Fibroblast of mammary gland (primary cell): ENCODE results near the gene AMIGO3.
A peak's percentile ranks its signal among the peaks of the same experiment; 100 is the strongest.

Source experiments
- DNase-seq: peaks from one replicate; pipeline ENCODE4 v3.0.0-alpha.2; 2010; ENCODE audit warnings: low read depth
- H3K4me3 ChIP-seq: 2 replicates; pipeline ENCODE4 v1.5.1; 2011; ENCODE audit warnings: low read depth, mild to moderate bottlenecking, low read length, moderate library complexity; ENCODE audit not compliant: control insufficient read depth
- TF ChIP-seq, protein P1 (sequence below): conservative IDR thresholded peaks from 2 replicates; pipeline ENCODE4 v1.5.1; 2011; ENCODE audit warnings: low read depth, low read length, inconsistent platforms; ENCODE audit not compliant: control insufficient read depth, insufficient read depth

Gene AMIGO3

DNA sequence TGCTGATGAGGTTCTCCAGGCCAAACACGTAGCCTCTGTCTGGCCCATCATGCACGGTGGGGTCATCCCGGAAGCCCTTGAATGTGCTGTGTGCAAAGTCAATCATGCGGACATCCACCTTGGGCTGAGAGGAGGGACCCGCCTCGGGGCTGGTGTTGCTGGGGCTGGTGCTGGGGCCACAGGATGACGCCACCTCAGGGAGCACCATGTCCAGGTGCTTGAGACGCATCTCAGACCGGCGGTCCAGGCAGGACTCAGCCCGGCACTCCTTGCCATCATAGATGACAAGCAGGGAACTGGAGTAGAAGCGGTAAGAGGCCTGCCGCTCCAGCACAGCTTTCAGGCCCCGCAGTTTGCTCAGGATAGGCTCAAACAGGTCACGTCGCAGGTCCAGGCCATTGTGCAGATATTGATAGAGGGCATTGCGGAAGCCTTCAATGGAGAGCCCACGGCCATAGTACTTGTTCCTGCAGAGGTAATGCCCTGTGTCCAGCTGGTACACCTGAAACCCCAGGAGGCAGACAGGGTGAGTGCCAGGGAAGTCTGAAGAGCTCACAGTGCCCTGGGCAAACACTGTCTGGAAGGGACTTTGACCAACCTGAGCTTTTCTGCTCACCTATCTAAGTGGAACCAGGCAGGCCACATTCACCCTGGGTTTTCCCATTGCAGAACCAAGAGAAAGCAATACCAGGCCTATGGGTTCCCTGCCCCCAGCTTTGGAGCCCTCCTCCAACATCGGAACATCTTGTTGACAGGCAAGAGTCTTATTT is 7.9 kb upstream of the AMIGO3 start:
- TF ChIP-seq, protein P1, sequence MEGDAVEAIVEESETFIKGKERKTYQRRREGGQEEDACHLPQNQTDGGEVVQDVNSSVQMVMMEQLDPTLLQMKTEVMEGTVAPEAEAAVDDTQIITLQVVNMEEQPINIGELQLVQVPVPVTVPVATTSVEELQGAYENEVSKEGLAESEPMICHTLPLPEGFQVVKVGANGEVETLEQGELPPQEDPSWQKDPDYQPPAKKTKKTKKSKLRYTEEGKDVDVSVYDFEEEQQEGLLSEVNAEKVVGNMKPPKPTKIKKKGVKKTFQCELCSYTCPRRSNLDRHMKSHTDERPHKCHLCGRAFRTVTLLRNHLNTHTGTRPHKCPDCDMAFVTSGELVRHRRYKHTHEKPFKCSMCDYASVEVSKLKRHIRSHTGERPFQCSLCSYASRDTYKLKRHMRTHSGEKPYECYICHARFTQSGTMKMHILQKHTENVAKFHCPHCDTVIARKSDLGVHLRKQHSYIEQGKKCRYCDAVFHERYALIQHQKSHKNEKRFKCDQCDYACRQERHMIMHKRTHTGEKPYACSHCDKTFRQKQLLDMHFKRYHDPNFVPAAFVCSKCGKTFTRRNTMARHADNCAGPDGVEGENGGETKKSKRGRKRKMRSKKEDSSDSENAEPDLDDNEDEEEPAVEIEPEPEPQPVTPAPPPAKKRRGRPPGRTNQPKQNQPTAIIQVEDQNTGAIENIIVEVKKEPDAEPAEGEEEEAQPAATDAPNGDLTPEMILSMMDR, result no peak
- H3K4me3 ChIP-seq, result no peak overlapping the region

GRCh38 chr3:49725906-49726681 is 6.6 kb upstream of the AMIGO3 start:
- TF ChIP-seq, protein P1, result no peak
- H3K4me3 ChIP-seq, result no peak overlapping the region
- DNase-seq, result no peak

More for the DNA sequence above, 7.9 kb upstream of the AMIGO3 start:
- no peak for DNase-seq

GRCh38 chr3:49724586-49724985 is 5.1 kb upstream of the AMIGO3 start:
- H3K4me3 ChIP-seq, result peak overlapping the region; percentile 61
- peak; percentile 39 for DNase-seq
- TF ChIP-seq, protein P1, result no peak

DNA sequence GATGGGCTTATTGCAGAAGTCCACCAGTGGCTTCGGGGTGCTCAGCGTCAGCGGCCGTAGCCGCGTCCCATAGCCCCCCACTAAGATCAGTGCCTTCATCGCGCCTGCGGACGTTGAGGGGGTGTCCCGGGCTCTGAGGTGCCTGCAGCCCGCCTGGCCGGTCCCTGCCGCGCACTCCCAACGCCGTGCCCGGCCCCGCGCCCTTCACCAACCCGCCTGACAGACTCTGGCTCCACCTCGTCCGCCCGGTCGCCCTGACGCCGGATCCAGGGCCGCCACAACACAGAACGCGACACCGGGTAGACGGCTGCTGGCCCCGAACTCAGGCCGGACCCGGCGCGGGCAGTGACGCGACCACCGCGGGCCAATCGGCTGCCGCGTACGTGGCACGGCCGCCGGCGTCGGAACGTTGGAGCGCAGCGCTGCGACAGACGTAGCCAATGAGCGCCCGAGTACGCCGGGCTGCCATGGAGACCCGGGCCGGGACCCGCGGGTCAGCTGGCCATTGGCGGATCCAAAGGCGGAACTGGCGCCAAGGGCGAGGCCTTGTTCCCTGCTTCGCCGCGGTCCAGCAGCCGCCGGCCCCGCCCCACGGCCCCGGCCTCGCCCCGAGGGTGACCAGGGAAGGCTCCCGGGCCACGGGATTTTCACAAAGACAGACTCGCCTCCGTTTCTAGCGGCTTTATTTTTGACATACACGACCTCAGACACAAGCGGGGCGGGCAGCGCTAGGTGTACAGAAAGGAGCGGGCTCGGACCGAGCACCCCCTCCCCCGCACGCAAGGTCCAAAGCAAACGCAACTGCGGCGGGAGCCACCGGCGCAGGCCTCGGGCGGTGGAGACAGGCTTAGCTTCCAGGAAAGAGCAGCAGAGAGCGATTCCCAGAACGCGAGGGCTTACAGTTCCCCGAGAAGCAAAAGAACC is 4.4 kb upstream of the AMIGO3 start, which contains the start of gene GMPPB:
Gene GMPPB, minus strand, starts transcription at position 324 of the 924 bp plus-strand sequence. Its CDS starts 225 bp downstream, at position 99.
- peak within 1 kb of the TSS; percentile 99 for H3K4me3 ChIP-seq
- peak; percentile 96 for DNase-seq
- TF ChIP-seq, protein P1, result no peak

DNA sequence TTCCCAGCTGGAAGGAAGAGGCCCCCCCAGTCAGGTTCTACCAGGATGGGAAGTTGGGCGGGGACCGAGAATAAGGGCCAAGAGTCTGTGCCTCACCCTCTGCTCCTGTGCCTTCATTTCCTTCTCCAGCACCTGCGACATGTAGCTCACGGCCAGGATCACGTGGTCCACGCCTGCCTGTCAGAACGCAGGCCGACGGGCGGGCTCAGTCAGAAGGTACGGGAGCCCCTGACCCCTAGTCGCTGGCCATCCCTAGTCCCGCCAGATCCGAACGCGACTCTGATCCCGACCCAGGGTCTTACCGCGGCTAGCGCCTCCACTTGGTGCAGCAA is 3.8 kb upstream of the AMIGO3 start:
- peak; percentile 28 for DNase-seq
- peak overlapping the region; percentile 99 for H3K4me3 ChIP-seq
- TF ChIP-seq, protein P1, result no peak

GRCh38 chr3:49722896-49723295 is 3.4 kb upstream of the AMIGO3 start:
- H3K4me3 ChIP-seq, result peak overlapping the region; percentile 99
- no peak for DNase-seq
- TF ChIP-seq, protein P1, result no peak
